GM18507 (cell line): ENCODE results near the gene NT5C3B.
"Not testable (repeated sequence)": the region's sequence is repeated elsewhere in the genome, so short reads cannot be mapped to it uniquely, and the experiment has no call there.

Source experiments
- DNase-seq: peaks from one replicate; pipeline ENCODE4 v3.0.0; 2011; ENCODE audit warnings: low read depth; ENCODE audit not compliant: insufficient read length; ENCODE audit errors: extremely low spot score
- FAIRE-seq: peaks from 2 replicates; lab custom pipeline; 2011; peaks lifted over from hg19 to GRCh38; lab: Jason Lieb, UNC

Gene NT5C3B

DNA sequence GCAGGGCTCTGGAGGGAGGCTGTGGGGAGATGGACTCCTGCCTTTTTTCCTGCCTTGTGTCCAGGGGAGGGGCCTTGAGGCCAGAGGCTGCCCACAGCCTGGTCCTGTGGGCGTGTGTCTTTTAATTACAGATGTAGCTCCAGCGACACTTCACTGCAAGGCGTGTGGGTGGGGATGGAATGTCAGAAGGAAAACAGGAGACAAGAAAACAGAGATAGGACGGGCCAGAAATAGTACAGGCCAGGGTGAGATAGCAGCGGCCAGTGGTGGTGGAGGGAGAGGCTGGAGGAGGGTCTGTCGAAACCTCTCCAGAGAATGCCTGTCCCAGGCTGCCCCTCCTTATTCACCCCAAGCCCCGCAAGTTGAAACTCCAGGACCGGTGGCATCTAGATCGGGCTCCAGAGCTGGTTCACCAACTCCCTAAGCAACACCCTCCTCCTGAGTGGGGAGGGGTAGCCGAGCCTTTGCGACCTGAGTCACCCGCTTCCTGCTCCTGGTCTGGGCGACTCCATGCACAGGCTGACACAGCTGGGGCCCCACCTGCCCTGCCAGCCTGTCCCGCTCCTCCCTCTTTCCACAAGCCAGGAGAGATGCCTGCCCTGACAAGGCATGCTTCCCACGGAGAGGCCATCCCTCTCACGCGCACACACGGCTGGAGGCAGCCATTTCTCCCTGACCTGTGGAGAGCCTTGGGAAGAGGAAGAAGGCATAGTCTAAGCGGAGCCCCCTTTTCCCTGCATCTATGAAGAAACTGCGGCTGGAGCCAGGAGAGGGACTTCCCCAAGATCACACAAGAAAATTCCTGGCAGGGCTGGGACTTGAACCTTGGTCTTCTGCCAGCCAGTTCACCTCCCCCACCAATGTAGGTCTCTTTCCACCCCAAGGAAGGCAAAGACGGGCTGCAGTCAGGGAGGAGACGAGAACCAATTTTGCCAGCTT lies 42.9 kb downstream of the NT5C3B start:
- DNase-seq (no peak), FAIRE-seq (no peak)

DNA sequence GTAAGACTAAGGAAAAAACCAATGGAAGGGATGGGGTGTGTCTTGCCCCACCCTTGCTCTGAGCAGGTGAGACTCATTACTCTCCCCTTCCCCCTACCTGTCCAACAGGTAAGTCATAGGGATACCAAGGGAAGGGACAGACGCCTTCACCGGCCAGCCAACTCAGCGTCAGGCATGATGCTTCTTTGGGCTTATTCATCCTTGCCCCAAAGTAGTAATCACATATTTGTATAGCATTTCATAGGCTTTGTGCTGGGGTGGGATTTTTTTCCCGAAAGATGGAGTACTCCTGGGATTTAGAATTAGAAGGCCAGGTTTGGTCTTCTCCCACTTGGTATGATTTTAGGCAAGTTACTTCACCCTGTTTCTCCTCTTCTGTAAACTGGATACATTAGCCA lies 49.0 kb downstream of the NT5C3B start:
- DNase-seq (no peak), FAIRE-seq (no peak)

DNA sequence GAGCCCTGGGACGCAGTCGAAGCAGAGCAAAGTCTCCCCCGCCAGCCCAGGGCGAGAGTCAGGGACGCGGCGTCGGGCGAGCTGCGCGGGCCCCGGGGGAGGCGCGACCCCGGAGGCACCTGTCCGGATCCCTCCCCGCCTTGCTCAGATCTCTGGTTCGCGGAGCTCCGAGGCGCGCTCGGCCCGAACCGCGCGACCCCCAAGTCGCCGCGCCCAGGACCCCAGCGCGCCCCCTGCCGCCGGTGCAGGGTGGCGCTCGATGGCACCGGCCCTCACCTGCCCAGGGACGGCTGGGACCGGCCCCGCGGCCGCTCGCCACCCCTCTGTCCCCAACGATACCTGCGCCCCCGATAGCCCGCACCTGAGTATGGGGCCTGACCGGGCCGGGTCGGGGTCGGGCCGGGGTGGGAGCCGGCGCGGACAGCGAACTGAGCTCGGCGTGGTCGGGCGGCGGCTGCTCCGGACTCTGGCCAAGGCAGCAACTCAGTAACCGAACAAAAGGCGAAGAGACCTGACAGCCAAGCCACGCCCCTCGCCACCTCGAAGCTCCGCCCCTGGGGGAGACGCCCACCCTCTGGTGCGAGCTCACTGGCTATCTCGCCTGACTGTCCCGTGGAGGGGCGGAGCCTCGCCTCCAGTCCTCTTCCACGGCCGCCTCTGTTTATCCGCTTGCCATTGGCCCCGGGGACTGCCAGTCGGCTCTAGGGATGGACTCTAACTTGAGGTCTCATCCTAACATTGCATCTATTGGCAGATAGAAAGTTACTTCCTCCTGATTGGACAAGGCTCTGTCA lies 49.6 kb downstream of the NT5C3B start, which contains the start of gene JUP:
Gene JUP (minus strand): TSS at position 485 of the 794 bp plus-strand sequence. CDS start 14,857 bp downstream, outside the sequence.
- DNase-seq (peak; percentile 94), FAIRE-seq (peak; percentile 87)

DNA sequence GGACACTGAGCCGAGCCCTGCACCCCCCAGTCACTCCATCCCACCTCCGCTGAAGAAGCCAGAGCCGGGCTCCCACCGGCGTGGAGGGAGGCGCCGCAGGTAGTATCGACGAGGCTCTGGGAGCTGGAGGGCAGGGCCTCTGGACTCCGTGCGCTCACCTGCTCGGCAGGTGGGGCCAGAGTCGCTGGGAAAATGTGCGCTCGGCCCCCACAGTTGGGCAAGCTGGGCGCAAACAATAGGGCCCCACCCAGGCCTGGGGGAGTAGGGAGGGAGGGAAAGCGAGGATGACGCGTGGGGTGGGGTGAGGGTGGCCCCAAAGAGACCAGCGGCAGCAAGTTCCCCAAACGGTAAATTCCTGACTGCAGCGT lies 50.2 kb downstream of the NT5C3B start:
- FAIRE-seq (no peak), DNase-seq (no peak)

DNA sequence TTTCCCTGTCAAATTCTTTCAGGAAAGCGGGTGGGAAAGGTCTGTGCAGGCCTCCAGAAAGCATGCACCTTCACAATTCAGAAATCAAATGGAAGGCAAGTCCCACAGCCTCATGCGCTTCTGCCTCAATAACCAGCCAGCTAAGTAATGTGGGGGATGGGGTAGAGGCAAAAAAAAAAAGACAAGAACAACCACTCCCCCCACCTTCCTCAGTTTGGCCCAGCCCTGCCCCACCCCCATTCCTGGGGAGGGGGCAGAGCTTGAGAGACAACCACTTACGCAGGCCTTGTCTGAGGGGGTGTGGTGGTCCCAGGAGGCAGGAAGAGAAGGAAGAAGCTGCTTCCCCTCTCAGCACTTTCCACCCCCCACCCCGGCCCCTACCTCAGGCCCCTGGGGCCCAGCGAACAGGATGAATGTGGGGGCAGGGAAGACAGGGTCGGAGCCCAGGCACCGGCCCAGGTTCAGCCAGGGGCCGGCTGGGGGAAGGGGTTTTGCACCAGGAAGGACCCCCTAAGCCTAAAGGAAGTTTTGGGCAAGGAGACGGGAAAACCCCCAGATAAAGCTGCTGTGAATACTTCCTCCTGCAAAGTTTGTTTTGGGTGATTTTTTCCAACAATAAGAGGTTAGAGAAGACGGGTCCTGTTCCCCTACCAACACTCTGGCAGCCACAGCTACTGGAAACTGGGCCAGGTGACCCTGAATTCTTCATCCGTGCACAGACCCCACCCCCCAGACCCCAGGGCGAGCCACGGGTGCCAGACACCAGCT lies 50.8 kb downstream of the NT5C3B start:
- FAIRE-seq (no peak), DNase-seq (no peak)

DNA sequence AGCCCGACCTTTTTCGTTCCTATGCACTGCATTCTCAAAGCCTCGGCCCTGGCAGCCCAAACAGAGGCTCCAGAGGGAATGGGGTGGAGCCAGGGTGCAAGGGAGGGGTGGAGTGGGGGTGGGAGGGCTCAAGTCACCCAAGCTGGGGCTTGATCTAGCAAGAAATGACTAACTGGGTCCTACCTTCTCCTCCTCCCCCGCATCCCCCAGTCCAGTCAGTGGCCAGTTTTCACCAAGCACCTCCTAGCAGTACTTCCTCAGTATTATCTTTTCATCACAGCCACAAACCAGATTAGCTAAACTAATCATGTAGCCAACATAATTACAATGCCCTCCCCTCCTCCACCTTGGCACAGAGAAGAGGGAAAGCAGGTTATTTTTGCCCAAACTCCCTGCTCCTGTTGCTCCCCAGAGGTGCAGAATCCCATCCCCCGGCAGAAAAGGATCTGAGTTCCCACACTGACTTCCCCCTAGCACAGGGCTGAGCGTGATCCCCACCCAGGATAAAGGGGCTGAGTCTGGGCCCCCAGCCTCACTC lies 51.8 kb downstream of the NT5C3B start:
- FAIRE-seq: no peak
- DNase-seq: no peak

DNA sequence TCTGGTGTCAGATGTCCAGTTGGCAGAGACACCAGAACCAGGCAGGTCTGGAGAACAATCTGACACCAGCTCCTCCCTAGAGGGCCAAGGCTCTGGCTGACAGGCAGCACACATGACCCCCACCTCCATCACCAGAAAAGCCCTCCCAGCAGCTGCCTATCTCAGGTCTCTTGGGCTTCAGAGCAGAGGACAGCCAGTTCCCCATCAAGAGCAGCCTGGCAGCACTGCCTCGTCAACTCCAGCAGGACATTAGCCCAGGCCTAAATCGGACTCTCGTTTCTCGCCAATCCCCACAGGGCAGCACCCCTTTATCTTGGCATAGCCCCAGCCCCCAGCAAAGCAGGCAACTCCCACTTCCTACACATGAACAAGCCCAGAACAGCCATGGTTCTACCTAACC lies 53.9 kb downstream of the NT5C3B start:
- FAIRE-seq (no peak), DNase-seq (no peak)

DNA sequence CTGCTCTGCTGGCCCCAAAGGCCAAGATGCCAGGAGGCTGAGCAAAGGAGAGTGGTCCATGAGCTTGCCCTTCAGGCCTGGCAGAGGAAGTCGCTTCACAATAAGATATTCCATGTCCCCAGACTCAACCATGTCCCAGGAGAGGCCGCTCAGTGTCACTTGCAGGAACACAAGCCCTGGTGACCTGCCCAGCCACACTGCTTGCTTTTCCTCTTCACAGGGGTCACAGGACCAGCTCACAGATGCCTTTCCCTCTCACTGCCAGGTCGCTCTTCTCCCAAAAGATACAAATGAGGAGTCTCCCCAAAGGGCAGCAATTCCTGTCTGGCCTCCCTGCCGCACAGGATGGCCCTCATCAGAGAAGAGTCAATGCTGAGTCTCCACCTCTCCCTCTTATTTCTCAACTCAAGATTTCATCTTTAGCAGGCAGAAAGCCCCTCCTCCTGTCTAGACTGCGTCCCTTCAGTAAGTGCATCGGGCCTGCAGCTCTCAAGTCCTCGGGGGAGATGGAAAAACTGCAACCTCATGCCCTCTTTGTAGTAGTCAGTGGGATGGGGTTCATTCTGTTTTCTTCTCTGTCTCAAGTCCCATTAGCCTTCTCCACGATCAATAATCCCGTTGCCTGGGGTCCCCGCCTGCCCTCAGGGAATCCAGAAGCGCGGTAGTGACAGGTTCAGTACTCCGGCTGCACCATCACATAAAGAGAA lies 54.5 kb downstream of the NT5C3B start:
- no peak for DNase-seq
- no peak for FAIRE-seq

DNA sequence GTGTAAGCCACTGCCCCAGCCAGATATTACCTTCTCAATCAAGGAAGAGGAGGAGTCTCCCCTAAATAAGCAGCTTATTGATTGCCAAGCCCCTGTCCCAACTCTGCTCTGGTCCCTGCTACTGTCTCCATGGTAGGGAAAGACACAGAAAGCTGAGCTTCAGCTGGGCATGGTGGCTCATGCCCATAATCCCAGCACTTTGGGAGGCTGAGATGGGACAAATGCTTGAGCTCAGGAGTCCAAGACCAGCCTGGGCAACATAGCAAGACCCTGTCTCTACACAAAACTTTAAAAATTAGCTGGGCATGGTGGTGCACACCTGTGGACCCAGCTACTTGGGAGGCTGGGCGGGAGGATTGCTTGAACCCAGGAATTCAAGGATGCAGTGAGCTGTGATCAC lies 56.1 kb downstream of the NT5C3B start:
- no peak for DNase-seq
- no peak for FAIRE-seq

DNA sequence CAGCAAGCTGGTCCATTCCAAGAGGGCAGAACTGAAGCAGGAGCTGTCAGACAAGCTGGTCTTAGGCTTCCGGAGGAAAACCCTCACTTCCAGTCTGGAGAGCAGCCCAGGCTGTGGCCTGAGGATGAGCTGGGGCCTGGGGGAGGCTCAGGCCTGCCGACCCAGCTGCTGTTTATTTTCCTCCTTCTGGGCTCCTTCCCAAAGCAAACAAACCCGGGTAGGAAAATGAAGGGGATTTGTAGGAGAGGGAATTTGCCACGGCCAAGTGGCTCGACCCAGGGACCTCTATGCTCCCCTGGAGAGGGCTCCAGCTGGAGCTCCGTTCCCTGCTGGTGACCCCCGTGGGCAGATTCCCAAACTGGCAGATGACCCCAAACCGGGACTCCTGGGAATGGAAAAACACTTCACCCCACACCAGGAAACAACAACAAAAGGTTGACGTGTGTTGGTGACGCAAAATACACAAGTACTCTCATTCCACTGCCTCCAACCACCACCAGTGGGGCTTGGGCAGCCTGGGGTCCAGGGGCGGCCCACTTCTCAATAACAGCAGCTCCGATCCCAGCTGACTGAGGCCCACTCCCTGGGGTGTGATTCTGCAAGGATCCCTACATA lies 58.4 kb downstream of the NT5C3B start:
- DNase-seq: no peak
- no peak for FAIRE-seq

DNA sequence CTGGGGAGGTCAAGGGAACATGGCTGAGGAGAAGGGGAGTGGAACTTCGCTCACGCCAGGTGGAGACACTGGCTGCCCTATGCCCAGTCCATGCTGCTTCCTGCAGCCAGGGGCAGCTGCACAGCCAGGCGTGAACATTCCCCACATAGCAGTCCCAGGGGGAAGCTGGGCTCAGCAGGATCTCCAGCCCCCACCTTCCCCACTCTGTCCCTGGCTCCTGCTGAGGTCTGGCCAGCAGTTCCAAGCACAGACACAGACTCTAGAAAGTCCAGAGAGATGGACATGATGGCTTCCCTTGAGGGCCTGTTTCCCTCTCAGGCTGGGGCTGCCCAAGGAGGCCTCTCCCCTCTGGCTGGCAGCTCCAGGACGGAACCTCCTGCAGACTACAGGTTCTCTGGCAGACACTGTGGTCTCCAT lies 58.9 kb downstream of the NT5C3B start:
- FAIRE-seq: no peak
- DNase-seq: no peak

DNA sequence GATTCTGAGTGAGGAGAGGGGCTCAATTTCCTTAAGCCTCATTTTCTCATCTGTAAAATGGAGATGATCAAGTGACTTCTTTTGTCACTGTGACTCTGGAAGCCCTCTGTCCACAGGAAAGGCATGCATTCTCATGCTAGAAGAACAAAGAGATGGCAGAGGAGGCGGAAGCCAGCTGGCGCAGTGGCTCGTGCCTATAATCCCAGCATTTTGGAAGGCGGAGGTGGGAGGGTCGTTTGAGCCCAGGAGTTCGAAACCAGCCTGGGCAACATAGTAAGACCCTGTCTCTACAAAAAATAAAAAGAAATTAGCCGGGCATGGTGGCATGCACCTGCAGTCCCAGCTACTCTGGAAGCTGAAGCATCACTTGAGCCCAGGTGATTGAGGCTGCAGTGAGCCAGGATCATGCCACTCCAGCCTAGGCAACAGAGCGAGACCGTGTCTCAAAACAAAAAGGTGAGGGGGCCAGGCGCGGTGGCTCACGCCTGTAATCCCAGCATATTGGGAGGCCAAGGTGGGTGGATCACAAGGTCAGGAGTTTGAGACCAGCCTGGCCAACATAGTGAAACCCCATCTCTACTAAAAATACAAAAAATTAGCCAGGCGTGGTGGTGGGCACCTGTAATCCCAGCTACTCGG lies 59.7 kb downstream of the NT5C3B start:
- not testable (repeated sequence) for FAIRE-seq, DNase-seq

DNA sequence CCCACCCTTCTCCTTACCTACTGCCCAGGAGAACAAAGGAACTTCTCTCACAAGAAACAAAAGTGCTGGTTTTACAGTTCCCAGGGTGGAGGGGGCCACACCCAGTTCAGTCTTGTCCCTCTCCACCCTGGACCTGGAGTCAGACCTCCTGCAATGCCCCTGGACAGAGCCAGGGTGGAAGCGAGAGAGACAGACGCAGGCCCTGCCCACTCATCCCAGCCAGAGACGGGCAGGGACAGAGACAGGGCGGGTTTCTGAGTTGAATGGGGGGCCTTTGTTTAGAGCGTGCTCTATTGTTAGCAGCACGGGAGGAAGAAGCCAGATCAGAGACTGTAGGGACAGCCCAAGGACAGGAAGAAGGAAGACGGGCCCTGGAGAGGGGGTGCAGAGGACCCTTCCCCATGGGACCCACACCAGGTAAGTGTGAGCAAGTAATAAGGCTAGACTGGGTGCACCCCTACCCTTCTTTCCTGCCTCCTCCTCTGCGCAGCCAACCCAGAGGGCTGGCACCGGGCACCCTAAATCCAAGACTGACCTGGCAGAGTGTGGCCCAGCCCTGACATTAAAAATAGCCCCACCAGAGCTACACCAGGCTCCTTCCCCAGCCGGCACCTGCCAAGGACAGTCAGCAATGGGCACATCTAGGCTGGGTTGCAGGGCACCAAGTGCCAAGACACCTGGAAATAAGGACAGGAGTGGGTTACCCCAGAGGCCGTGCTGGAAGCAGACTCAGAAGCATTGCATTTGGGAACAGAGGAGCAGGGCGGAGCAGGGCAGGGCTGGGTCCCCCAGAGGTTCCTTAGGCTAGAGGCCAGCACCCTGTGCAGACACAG lies 60.4 kb downstream of the NT5C3B start:
- DNase-seq (no peak), FAIRE-seq (no peak)
